Suppressor macrophage (primary cell): ENCODE data around the gene MRPL55.

ENCODE experiments used
- DNase-seq, 4 experiments: peaks; one replicate each; pipeline ENCODE4 v3.0.0-alpha.2; 2020 to 2022

The MRPL55 gene

DNA sequence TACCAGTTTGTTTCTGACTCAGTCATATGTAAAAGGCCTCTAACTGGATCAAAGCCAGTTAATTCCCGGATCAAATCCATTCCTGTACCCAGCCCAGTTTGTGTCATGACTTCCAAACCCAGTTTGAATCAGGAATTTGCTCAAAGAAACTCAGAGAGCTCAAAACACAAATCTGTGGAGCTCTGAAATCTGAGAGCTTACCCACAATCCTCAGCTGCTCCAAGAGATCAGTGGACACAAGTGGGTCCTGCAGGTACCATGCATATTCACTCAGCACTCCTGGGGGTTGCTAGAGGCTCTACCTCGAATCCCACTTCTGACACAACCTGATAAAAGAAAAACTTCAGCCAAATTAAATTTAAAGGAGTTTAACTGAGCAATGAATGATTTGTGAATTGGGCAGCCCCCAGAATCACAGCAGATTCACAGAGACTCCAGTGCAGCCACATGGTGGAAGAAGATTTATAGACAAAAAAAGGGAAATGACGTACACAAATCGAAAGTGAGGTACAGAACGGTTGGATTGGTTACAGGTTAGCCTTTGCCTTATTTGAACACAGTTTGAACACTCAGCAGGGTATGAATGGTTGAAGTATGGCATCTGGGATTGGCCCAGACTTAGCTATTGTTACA, 11.9 kb upstream of the MRPL55 start:
- DNase-seq: no peak

GRCh38 chr1:228120351-228120750, 11.3 kb upstream of the MRPL55 start:
- DNase-seq: no peak

DNA sequence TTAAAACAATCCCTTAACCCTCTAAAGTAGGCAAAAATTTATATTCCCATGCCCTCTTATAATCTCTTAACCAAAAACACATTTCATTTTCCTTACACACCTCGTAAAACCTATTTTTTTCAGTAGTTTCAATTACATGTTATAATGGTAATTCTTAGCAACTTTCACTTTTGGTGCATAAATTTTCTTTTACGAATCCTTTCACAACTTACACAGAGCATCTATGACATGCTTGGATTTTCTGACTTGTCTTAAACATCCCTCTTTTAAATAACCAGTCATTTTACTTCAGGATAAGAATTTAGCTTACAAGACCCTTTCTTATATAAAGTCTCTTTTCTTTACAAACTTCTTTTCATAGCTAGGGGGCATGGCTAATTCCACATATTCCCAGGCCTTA, 8.9 kb upstream of the MRPL55 start:
- no peak for DNase-seq

DNA sequence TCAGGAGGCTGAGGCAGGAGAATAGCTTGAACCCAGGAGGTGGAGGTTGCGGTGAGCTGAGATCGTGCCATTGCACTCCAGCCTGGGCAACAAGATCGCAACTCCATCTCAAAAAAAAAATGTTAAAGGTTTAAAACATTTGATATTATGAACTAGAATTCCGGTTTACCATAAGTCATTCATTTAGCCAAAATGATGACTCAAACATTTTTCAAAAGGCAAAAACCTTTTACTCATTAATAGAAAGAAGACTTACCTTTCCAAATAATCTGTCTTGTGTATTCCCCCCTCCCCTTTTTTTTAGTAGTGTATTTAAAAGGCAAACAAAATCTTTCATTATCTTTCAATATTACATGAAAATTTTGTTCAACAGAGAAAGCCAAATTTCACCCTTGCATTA, 8.2 kb upstream of the MRPL55 start:
- DNase-seq: no peak

- DNase-seq: no peak
These were observed 5.7 kb upstream of the MRPL55 start for GRCh38 chr1:228114827-228115226.

DNA sequence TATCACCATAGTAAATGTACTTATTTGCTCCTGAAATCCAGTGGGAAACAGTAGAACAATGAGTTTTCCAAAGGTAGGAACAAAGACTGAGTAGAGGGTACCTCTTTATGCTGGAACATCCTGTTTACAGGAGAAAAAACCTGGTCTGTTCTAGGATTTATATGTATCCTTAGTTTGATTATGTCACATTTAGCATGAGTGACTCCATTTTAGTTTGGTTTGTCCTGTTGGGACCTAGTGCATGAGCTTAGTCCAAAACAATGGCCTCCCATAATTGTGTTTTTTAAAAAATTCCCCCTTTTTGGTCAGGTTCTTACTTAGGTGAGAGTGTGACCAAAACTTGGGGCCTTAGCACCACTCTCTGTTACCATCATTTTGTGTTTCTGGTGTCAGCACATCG, 3.5 kb upstream of the MRPL55 start:
- no peak for DNase-seq

- no peak for DNase-seq
These were observed 3.1 kb upstream of the MRPL55 start for GRCh38 chr1:228112167-228112566.

DNA sequence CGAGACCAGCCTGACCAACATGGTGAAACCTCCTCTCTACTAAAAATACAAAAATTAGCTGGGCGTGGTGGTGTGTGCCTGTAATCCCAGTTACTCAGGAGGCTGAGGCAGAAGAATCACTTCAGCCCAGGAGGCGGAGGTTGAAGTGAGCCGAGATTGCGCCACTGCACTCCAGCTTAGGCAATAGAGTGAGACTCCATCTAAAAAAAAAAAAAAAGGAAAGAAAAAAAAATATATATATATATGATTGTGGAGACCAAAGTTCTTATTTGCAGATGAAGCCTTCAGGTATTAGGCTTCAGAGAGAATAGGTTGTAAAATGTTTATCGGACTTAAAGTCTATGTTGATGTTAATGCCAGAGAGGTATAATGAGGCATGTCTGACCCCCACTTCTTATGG, 2.2 kb upstream of the MRPL55 start:
- peak in 3 of 4 experiments; percentile 35 to 47 (median 39) for DNase-seq

DNA sequence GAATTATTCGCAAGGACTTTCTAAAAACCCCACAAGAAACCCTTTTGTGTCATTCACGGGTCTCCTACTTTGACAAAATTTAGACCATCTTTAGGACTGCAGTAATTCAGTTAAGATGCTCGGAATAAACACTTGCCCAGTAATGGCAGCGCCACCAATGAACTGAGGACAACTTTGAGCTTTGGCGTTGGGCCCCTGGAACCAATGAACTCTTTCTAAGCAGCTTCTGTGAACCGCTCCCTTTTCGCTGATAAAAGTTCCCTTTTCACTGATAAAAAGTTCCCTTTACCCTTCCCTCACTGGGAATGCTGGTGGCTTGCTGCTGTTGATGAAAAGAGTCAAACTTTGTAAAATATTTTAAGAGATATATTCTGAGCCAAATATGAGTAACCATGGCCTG, 1.5 kb upstream of the MRPL55 start:
- no peak for DNase-seq

GRCh38 chr1:228109962-228110488, 926 bp upstream of the MRPL55 start:
- peak in 1 of 4 experiments; percentile 34 for DNase-seq

DNA sequence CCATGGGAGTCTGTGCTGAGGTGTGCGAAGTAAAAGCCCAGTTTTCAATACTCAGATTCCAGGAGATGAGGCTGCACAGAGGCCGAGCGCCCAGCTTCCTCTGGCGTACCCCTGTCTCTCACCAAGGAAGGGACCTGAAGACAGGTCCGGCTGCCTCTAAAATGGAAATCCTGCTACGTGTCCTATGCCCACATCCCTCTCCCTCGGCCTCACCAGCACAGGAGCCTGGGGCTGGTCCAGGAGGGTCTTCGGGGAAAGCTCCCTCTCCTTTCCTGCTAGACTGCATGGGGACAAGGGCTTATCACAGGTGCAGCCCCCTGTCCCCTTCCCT, 392 bp downstream of the MRPL55 start:
- no peak for DNase-seq

GRCh38 chr1:228108055-228108690, 926 bp downstream of the MRPL55 start:
- peak; percentile 67 to 87 (median 74) for DNase-seq

DNA sequence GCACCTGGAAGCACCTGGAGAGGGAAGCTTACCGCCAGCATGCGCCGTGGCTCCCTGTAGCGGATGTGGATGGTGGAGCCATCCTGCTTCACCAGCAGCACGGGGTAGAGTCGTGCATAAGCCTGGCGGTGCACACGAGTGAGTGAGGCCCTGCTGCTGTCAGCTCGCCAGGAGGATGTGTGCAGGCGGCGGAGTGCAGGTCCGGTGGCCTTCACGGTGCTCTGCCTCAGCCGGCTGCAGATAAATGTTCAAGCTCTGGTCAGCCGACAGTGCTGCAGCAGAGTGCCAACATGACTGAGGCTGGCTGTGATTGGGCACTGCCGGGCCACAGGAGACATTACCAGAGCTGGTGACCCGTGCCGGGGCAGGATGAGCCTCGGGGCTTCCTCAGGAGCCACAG, 1.5 kb downstream of the MRPL55 start:
- DNase-seq: no peak

DNA sequence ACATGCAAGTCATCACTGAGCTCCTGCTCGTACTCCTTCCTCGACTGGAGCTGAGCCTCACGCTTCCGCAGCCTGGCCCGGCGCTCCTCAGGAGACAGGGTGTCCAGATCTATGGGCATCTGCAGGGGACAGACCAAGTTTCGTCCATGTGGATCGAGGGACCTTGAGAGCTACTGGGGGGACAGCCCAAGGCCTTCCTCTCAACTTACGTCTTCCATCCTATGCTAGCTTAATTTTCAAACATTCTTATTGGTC, 2.4 kb downstream of the MRPL55 start:
- no peak for DNase-seq

DNA sequence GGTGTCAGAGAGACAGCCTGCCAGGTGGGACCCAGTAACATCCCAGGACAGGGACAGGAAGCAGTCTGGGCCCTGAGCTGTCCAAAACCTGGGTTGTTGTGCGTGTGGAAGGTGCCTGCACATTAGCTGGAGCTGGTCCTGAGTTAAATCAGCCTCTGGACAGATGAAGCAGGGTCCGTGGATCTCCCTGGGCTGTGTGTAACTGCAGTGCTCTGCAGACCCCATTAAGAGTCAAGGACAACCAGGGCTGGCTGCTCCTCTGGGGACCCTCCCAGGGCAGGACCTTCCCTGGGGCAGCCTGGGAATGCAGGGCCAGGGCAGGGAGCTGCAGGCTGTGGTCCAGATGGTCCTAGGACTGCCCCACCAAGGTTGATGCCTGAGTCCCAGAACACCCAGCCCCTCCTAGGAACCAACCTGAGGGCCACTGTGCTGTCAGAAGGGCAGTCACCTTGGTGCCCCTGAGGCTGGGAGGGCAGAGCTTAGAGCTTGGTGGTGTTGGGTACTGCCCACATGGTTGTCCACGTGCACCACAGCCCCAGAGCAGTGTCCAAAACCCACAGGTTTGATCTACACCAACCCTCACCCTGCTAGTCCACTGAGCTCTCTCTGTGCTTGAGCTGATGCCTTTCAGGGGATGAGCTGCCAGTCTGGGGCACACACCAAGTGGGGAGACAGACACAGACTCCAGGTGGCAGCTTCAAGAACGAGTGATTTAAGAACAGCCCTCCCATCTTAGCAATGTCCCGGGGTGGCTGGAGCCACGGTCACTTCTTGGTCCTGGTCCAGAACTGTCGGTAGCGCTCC, 2.9 kb downstream of the MRPL55 start:
- no peak for DNase-seq

DNA sequence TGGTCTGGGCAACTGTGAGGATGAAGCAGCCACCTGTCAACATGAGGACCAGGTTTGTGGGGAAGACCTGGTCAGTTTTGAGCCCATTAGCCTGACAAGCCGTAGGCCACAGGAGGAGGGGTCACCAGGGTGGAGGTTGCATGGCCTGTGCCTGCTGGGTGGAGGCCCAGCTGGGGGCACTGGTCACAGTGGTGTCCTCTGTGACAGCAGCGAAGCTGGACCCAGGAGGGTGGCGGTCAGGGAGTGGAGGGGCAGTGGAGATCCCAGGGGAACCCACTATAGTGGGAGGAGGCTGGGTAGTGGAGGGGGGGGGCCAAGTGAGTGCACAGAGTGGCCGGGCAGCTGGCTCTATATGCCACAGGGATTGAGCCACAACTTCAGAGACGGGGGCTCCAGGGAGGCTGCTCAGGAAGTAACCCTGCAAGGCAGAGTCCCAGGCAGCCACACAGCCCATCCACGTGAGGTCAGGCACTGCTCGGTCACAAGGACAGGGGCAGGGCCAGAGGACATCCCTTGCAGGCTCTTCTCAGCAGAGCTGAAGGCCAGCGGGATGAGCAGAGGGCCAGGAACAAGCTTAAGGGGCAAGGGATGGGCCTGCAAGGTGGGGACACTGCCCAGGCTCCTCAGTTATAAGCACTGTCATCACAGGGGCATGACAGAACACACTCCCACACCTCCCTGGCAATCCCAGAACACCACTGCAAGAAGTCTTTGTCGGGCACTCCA, 3.7 kb downstream of the MRPL55 start:
- no peak for DNase-seq

DNA sequence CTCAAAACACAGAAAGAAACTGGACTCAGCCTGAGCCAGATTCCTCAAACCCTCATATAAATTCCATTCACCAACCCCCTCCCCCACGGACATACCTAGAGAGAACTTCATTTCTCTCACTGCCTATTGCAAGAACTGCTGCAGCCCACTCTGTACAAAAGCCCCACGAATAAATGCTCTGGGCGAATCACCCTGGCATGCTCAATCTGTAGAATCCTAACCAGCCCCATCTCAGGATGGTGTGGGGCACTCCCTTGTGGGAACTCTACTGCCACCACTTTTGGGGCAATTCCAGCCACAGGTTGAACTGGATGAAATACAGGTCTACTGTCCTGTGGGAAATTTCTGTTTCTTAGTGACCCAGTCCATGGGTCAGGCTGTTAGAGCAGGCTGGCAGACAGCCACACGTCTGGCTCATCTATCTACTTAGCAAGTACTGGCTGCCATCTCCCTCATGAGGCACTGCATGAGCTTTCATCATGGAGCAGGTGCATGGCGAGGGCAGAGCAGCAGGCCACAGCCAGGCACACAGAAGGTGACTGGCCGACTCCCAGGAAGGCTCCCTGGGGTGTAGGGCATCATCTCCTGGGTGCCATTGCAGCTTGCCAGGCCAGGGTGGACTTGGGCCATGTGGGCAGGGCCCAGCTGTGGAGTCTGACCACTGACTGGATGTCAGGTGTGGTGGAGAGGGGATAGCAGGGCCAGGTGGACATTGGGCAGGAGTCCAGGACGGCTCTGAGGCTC, 4.4 kb downstream of the MRPL55 start:
- DNase-seq: no peak

- DNase-seq: peak; percentile 96 to 99 (median 98)
These were observed 6.1 kb downstream of the MRPL55 start, which contains the start of gene C1orf35 for GRCh38 chr1:228102791-228103620. TSS of gene C1orf35 (minus strand) at chr1:228103325. CDS start at chr1:228103227, 98 bp downstream.

GRCh38 chr1:228101994-228102790, 6.9 kb downstream of the MRPL55 start:
- peak in 3 of 4 experiments; percentile 46 to 67 (median 51) for DNase-seq

DNA sequence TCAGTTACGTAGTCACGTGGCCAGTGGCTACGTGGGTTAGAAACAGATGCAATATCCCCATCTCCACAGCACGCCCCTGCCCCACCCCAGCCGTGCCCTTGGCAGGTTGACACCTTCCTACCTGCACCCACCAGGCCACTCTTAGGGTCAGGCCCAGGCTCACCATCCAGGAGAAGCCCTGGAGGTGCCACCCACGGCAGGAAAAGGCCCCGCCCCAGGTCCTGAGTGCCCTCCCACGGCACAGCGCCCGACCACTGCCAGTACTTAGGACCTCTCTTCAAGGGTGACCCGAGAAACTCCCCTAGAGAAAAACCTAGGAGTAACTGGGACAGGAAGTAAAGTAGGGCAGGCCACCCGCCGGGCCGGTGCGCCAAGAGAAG, 7.5 kb downstream of the MRPL55 start:
- DNase-seq: peak in 2 of 4 experiments; percentile 30 to 31
